Measurements from ENCODE around the gene DLK2.

The DLK2 gene

GRCh38 chr6:43453831-43454230, 1.5 kb downstream of the DLK2 start:
- Histone ChIP-seq H3K36me3 (ENCODE audit: control insufficient read depth, insufficient read depth, low read length) (peaks cover 27% of the 10 kb centered on the region), H3K27ac (ENCODE audit: low read depth, low read length, severe bottlenecking) (no peak overlapping the region), H3K4me3 (ENCODE audit: extremely low read depth, insufficient read depth, low read length, poor library complexity, severe bottlenecking) (no peak overlapping the region), H3K9me3 (ENCODE audit: control insufficient read depth, low read length) (no peaks in the 10 kb centered on the region), H3K4me1 (ENCODE audit: control insufficient read depth, insufficient read depth, low read length, poor library complexity, severe bottlenecking) (no peaks in the 10 kb centered on the region)

- H3K9me3 ChIP-seq (ENCODE audit: control insufficient read depth, low read length) = no peaks in the 10 kb centered on the region
- 98 to 100% methylated on average over 4 of the region's 4 CpGs for WGBS, 2 experiments (ENCODE audit: insufficient coverage in 2 of 2)
- H3K36me3 ChIP-seq (ENCODE audit: control insufficient read depth, insufficient read depth, low read length) = peaks cover 31% of the 10 kb centered on the region
- H3K4me3 ChIP-seq (ENCODE audit: extremely low read depth, insufficient read depth, low read length, poor library complexity, severe bottlenecking) = no peak overlapping the region
- H3K4me1 ChIP-seq (ENCODE audit: control insufficient read depth, insufficient read depth, low read length, poor library complexity, severe bottlenecking) = no peaks in the 10 kb centered on the region
- no peak overlapping the region for H3K27ac ChIP-seq (ENCODE audit: low read depth, low read length, severe bottlenecking)
Measured at GRCh38 chr6:43452896-43453295, 2.5 kb downstream of the DLK2 start.

- Histone ChIP-seq H3K4me1 (ENCODE audit: control insufficient read depth, insufficient read depth, low read length, poor library complexity, severe bottlenecking) (no peaks in the 10 kb centered on the region), H3K9me3 (ENCODE audit: control insufficient read depth, low read length) (no peaks in the 10 kb centered on the region), H3K36me3 (ENCODE audit: control insufficient read depth, insufficient read depth, low read length) (peaks cover 40% of the 10 kb centered on the region), H3K27ac (ENCODE audit: low read depth, low read length, severe bottlenecking) (no peak overlapping the region), H3K4me3 (ENCODE audit: extremely low read depth, insufficient read depth, low read length, poor library complexity, severe bottlenecking) (no peak overlapping the region)
- 94 to 96% methylated on average over 7 to 8 of the region's 8 CpGs for WGBS, 2 experiments (ENCODE audit: insufficient coverage in 2 of 2)
Measured at GRCh38 chr6:43451939-43452338, 3.4 kb downstream of the DLK2 start.

- H3K27ac ChIP-seq (ENCODE audit: low read depth, low read length, severe bottlenecking) = no peak overlapping the region
- H3K4me3 ChIP-seq (ENCODE audit: extremely low read depth, insufficient read depth, low read length, poor library complexity, severe bottlenecking) = no peak overlapping the region
- no peaks in the 10 kb centered on the region for H3K9me3 ChIP-seq (ENCODE audit: control insufficient read depth, low read length)
- no peaks in the 10 kb centered on the region for H3K4me1 ChIP-seq (ENCODE audit: control insufficient read depth, insufficient read depth, low read length, poor library complexity, severe bottlenecking)
- H3K36me3 ChIP-seq (ENCODE audit: control insufficient read depth, insufficient read depth, low read length) = peaks cover 42% of the 10 kb centered on the region
- WGBS, 2 experiments (ENCODE audit: insufficient coverage in 2 of 2) = no CpG with 5 or more reads among the region's 4 CpGs
Measured at GRCh38 chr6:43451348-43451747, 4.0 kb downstream of the DLK2 start.

GRCh38 chr6:43450699-43451131, 4.6 kb downstream of the DLK2 start:
- peaks cover 46% of the 10 kb centered on the region for H3K36me3 ChIP-seq (ENCODE audit: control insufficient read depth, insufficient read depth, low read length)
- 85 to 91% methylated on average over 11 to 12 of the region's 13 CpGs for WGBS, 2 experiments (ENCODE audit: insufficient coverage in 2 of 2)
- H3K9me3 ChIP-seq (ENCODE audit: control insufficient read depth, low read length) = no peaks in the 10 kb centered on the region

GRCh38 chr6:43448916-43449315, 6.4 kb downstream of the DLK2 start:
- Histone ChIP-seq H3K9me3 (ENCODE audit: control insufficient read depth, low read length) (no peaks in the 10 kb centered on the region), H3K4me3 (ENCODE audit: extremely low read depth, insufficient read depth, low read length, poor library complexity, severe bottlenecking) (no peak overlapping the region), H3K27ac (ENCODE audit: low read depth, low read length, severe bottlenecking) (no peak overlapping the region), H3K4me1 (ENCODE audit: control insufficient read depth, insufficient read depth, low read length, poor library complexity, severe bottlenecking) (no peaks in the 10 kb centered on the region), H3K36me3 (ENCODE audit: control insufficient read depth, insufficient read depth, low read length) (peaks cover 60% of the 10 kb centered on the region)
- WGBS, 2 experiments (ENCODE audit: insufficient coverage in 2 of 2) = 93 to 100% methylated on average over 2 of the region's 4 CpGs

More at GRCh38 chr6:43450699-43451131, 4.6 kb downstream of the DLK2 start:
- Histone ChIP-seq H3K4me3 (ENCODE audit: extremely low read depth, insufficient read depth, low read length, poor library complexity, severe bottlenecking) (no peak overlapping the region), H3K27ac (ENCODE audit: low read depth, low read length, severe bottlenecking) (no peak overlapping the region), H3K4me1 (ENCODE audit: control insufficient read depth, insufficient read depth, low read length, poor library complexity, severe bottlenecking) (no peaks in the 10 kb centered on the region)

GRCh38 chr6:43447604-43448003, 7.7 kb downstream of the DLK2 start:
- no peaks in the 10 kb centered on the region for H3K9me3 ChIP-seq (ENCODE audit: control insufficient read depth, low read length)
- no peaks in the 10 kb centered on the region for H3K4me1 ChIP-seq (ENCODE audit: control insufficient read depth, insufficient read depth, low read length, poor library complexity, severe bottlenecking)
- no peak overlapping the region for H3K27ac ChIP-seq (ENCODE audit: low read depth, low read length, severe bottlenecking)
- H3K36me3 ChIP-seq (ENCODE audit: control insufficient read depth, insufficient read depth, low read length) = peaks cover 73% of the 10 kb centered on the region
- H3K4me3 ChIP-seq (ENCODE audit: extremely low read depth, insufficient read depth, low read length, poor library complexity, severe bottlenecking) = no peak overlapping the region
- WGBS, 2 experiments (ENCODE audit: insufficient coverage in 2 of 2) = 96% methylated on average over 11 to 16 of the region's 16 CpGs

GRCh38 chr6:43445576-43445975, 9.8 kb downstream of the DLK2 start:
- WGBS, 2 experiments (ENCODE audit: insufficient coverage in 2 of 2) = 90 to 94% methylated on average over 15 to 16 of the region's 16 CpGs
- Histone ChIP-seq H3K27ac (ENCODE audit: low read depth, low read length, severe bottlenecking) (no peak overlapping the region), H3K4me1 (ENCODE audit: control insufficient read depth, insufficient read depth, low read length, poor library complexity, severe bottlenecking) (no peaks in the 10 kb centered on the region), H3K36me3 (ENCODE audit: control insufficient read depth, insufficient read depth, low read length) (peaks cover 65% of the 10 kb centered on the region), H3K9me3 (ENCODE audit: control insufficient read depth, low read length) (no peaks in the 10 kb centered on the region), H3K4me3 (ENCODE audit: extremely low read depth, insufficient read depth, low read length, poor library complexity, severe bottlenecking) (no peak overlapping the region)

GRCh38 chr6:43444582-43444981, 10.8 kb downstream of the DLK2 start:
- peaks cover 66% of the 10 kb centered on the region for H3K36me3 ChIP-seq (ENCODE audit: control insufficient read depth, insufficient read depth, low read length)
- H3K4me3 ChIP-seq (ENCODE audit: extremely low read depth, insufficient read depth, low read length, poor library complexity, severe bottlenecking) = no peak overlapping the region
- WGBS, 2 experiments (ENCODE audit: insufficient coverage in 2 of 2) = 98 to 100% methylated on average over 2 to 4 of the region's 8 CpGs

GRCh38 chr6:43444036-43444435, 11.3 kb downstream of the DLK2 start:
- Histone ChIP-seq H3K4me1 (ENCODE audit: control insufficient read depth, insufficient read depth, low read length, poor library complexity, severe bottlenecking) (no peaks in the 10 kb centered on the region), H3K4me3 (ENCODE audit: extremely low read depth, insufficient read depth, low read length, poor library complexity, severe bottlenecking) (no peak overlapping the region), H3K36me3 (ENCODE audit: control insufficient read depth, insufficient read depth, low read length) (peaks cover 67% of the 10 kb centered on the region), H3K27ac (ENCODE audit: low read depth, low read length, severe bottlenecking) (no peak overlapping the region), H3K9me3 (ENCODE audit: control insufficient read depth, low read length) (no peaks in the 10 kb centered on the region)
- 84 to 94% methylated on average over 7 to 10 of the region's 10 CpGs for WGBS, 2 experiments (ENCODE audit: insufficient coverage in 2 of 2)

More at GRCh38 chr6:43444582-43444981, 10.8 kb downstream of the DLK2 start:
- H3K9me3 ChIP-seq (ENCODE audit: control insufficient read depth, low read length) = no peaks in the 10 kb centered on the region
- H3K27ac ChIP-seq (ENCODE audit: low read depth, low read length, severe bottlenecking) = no peak overlapping the region
- no peaks in the 10 kb centered on the region for H3K4me1 ChIP-seq (ENCODE audit: control insufficient read depth, insufficient read depth, low read length, poor library complexity, severe bottlenecking)

GRCh38 chr6:43442935-43443334, 12.4 kb downstream of the DLK2 start:
- 96% methylated on average over 13 to 14 of the region's 14 CpGs for WGBS, 2 experiments (ENCODE audit: insufficient coverage in 2 of 2)
- Histone ChIP-seq H3K4me3 (ENCODE audit: extremely low read depth, insufficient read depth, low read length, poor library complexity, severe bottlenecking) (no peak overlapping the region), H3K9me3 (ENCODE audit: control insufficient read depth, low read length) (no peaks in the 10 kb centered on the region), H3K27ac (ENCODE audit: low read depth, low read length, severe bottlenecking) (no peak overlapping the region), H3K4me1 (ENCODE audit: control insufficient read depth, insufficient read depth, low read length, poor library complexity, severe bottlenecking) (no peaks in the 10 kb centered on the region), H3K36me3 (ENCODE audit: control insufficient read depth, insufficient read depth, low read length) (peaks cover 70% of the 10 kb centered on the region)
